ENCODE data around the gene IL1RL1. TPM values are rescaled to one million over a fixed set of nuclear protein-coding genes. Genes with fewer than 3 reads are reported as not detected.
A peak's percentile ranks its signal among the peaks of the same experiment; 100 is the strongest.

Gene IL1RL1
- total RNA-seq, 1 donor = under 0.01 TPM

DNA sequence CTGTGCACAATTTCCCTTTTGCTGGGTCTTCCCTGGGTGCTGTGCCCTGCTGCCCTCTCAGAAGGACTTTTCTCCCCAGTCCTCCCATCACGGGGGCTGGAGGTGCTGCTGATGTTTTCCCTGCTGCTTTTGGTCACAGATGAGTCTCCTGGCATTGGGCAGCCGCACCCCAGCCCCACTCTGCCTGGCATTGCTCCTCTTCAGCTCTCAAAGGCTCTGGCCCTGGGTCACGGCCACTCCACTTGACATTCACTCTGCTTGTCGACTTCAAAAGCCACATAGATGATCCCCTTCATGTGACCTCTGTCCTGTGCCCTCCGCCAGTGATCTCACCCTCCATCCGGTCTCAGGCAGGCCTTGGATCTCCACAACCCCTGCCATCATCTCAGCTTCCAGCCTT, 43.6 kb upstream of the IL1RL1 start:
- Histone ChIP-seq H3K4me3 (ENCODE audit: insufficient read depth, low read length) (no peak overlapping the region), H3K4me1 (ENCODE audit: insufficient read depth, low read length) (peaks cover 13% of the 10 kb centered on the region), H3K27ac (ENCODE audit: low read depth, low read length) (no peak overlapping the region), H3K4me2 (ENCODE audit: insufficient read depth, low read length) (no peak overlapping the region), H3K9me3 (ENCODE audit: low read depth, low read length) (no peaks in the 10 kb centered on the region), H3K79me2 (ENCODE audit: insufficient read depth, low read length) (no peaks in the 10 kb centered on the region), H3K36me3 (ENCODE audit: insufficient read depth, low read length) (no peaks in the 10 kb centered on the region), H2AFZ (ENCODE audit: low read length) (no peak overlapping the region), H3K27me3 (ENCODE audit: insufficient read depth, low read length) (peaks cover 26% of the 10 kb centered on the region), H4K20me1 (ENCODE audit: insufficient read depth, low read length) (no peaks in the 10 kb centered on the region)
- TF ChIP-seq, protein P1, sequence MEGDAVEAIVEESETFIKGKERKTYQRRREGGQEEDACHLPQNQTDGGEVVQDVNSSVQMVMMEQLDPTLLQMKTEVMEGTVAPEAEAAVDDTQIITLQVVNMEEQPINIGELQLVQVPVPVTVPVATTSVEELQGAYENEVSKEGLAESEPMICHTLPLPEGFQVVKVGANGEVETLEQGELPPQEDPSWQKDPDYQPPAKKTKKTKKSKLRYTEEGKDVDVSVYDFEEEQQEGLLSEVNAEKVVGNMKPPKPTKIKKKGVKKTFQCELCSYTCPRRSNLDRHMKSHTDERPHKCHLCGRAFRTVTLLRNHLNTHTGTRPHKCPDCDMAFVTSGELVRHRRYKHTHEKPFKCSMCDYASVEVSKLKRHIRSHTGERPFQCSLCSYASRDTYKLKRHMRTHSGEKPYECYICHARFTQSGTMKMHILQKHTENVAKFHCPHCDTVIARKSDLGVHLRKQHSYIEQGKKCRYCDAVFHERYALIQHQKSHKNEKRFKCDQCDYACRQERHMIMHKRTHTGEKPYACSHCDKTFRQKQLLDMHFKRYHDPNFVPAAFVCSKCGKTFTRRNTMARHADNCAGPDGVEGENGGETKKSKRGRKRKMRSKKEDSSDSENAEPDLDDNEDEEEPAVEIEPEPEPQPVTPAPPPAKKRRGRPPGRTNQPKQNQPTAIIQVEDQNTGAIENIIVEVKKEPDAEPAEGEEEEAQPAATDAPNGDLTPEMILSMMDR (IDR thresholded peaks at IDR 0.05; ENCODE audit: extremely low read depth, low read depth, low read length) = no peak
- no peak for DNase-seq (ENCODE audit: insufficient read length, low spot score, missing footprints)

DNA sequence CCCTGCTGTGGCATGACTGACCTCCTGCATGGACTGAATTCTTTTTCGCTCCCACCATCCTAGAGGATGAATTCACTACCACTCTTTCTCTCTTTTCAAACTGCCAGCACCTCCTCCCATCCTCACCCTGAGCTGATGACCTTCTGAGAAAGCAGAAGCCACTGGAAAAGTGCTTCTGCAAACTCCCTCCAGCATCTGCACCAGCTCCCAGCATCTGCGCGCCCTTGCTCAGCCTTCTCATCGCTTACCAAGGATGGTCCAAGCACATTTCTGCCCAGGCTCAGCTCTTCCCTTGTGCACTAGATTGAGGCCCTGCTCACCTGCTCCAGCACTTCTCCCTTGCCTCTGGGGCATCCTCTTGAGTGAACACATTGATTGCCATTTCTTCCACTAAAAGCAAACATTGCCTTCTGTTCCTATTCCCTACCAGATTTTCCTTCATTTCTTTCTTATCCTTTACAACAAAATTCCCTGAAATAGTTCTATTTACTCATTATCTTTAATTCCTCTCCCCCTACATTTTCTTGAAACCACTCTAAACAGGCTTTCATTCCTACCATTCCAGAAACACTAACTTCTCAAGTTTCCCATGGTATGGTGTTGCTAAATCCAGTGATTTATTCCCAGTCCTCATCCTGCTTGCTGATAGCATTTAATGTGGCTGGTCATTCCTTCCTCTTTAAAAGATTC, 42.7 kb upstream of the IL1RL1 start:
- peaks cover 13% of the 10 kb centered on the region for H3K4me1 ChIP-seq (ENCODE audit: insufficient read depth, low read length)
- H3K27ac ChIP-seq (ENCODE audit: low read depth, low read length) = peak overlapping the region; percentile 46

DNA sequence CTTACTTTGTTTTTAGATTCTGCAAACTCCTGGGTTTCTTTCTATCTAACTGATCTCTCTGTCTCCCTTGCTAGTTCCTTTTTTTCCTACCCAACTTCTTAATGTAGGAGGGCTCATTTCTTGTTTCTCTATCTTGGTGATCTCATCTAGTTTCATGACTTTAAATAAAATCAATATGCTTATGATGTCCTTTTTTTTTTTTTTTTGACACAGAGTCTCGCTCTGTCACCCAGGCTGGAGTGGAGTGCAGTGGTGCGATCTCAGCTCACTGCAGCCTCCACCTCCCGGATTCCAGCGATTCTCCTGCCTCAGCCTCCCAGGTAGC, 42.2 kb upstream of the IL1RL1 start:
- H3K4me2 ChIP-seq (ENCODE audit: insufficient read depth, low read length) = peak overlapping the region; percentile 34
- H3K4me3 ChIP-seq (ENCODE audit: insufficient read depth, low read length) = no peak overlapping the region
- H2AFZ ChIP-seq (ENCODE audit: low read length) = no peak overlapping the region

More for the DNA sequence above, 42.7 kb upstream of the IL1RL1 start:
- Histone ChIP-seq H3K4me2 (ENCODE audit: insufficient read depth, low read length) (peak overlapping the region; percentile 34), H3K79me2 (ENCODE audit: insufficient read depth, low read length) (no peaks in the 10 kb centered on the region), H2AFZ (ENCODE audit: low read length) (no peak overlapping the region), H3K9me3 (ENCODE audit: low read depth, low read length) (no peaks in the 10 kb centered on the region), H3K27me3 (ENCODE audit: insufficient read depth, low read length) (peaks cover 34% of the 10 kb centered on the region), H3K4me3 (ENCODE audit: insufficient read depth, low read length) (no peak overlapping the region), H4K20me1 (ENCODE audit: insufficient read depth, low read length) (no peaks in the 10 kb centered on the region), H3K36me3 (ENCODE audit: insufficient read depth, low read length) (no peaks in the 10 kb centered on the region)
- DNase-seq (ENCODE audit: insufficient read length, low spot score, missing footprints) = peak; percentile 62
- TF ChIP-seq, protein P1 (IDR thresholded peaks at IDR 0.05; ENCODE audit: extremely low read depth, low read depth, low read length) = no peak

DNA sequence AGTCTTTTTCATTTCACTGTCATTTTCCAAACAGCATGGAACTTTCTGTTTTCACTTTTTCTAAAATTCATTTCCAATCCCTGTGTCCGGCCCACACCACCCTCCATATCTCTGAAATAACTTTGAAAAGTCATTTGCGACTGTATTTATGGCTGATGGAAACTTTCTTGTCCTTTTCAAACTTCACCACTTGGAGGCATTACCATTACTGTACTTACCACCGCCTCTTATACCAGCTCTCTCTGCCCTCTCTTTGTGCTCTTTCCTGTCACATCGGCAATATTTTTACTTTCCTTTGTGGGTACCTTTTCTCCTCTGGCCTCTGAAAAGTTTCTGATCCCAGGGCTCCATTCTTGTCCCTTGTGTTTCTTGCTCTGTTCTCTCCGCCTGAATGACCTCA, 39.5 kb upstream of the IL1RL1 start:
- Histone ChIP-seq H3K4me3 (ENCODE audit: insufficient read depth, low read length) (no peak overlapping the region), H3K36me3 (ENCODE audit: insufficient read depth, low read length) (no peaks in the 10 kb centered on the region), H3K4me2 (ENCODE audit: insufficient read depth, low read length) (no peak overlapping the region), H3K79me2 (ENCODE audit: insufficient read depth, low read length) (no peaks in the 10 kb centered on the region), H3K4me1 (ENCODE audit: insufficient read depth, low read length) (peaks cover 10% of the 10 kb centered on the region), H4K20me1 (ENCODE audit: insufficient read depth, low read length) (no peaks in the 10 kb centered on the region), H3K27me3 (ENCODE audit: insufficient read depth, low read length) (peaks cover 38% of the 10 kb centered on the region), H3K27ac (ENCODE audit: low read depth, low read length) (no peak overlapping the region), H2AFZ (ENCODE audit: low read length) (no peak overlapping the region), H3K9me3 (ENCODE audit: low read depth, low read length) (no peaks in the 10 kb centered on the region)
- TF ChIP-seq, protein P1 (IDR thresholded peaks at IDR 0.05; ENCODE audit: extremely low read depth, low read depth, low read length) = no peak
- DNase-seq (ENCODE audit: insufficient read length, low spot score, missing footprints) = no peak

More for the DNA sequence above, 42.2 kb upstream of the IL1RL1 start:
- Histone ChIP-seq H4K20me1 (ENCODE audit: insufficient read depth, low read length) (no peaks in the 10 kb centered on the region), H3K27me3 (ENCODE audit: insufficient read depth, low read length) (peaks cover 35% of the 10 kb centered on the region), H3K36me3 (ENCODE audit: insufficient read depth, low read length) (no peaks in the 10 kb centered on the region), H3K9me3 (ENCODE audit: low read depth, low read length) (no peaks in the 10 kb centered on the region), H3K79me2 (ENCODE audit: insufficient read depth, low read length) (no peaks in the 10 kb centered on the region), H3K27ac (ENCODE audit: low read depth, low read length) (peak overlapping the region; percentile 46), H3K4me1 (ENCODE audit: insufficient read depth, low read length) (peaks cover 13% of the 10 kb centered on the region)
- DNase-seq (ENCODE audit: insufficient read length, low spot score, missing footprints) = no peak
- TF ChIP-seq, protein P1 (IDR thresholded peaks at IDR 0.05; ENCODE audit: extremely low read depth, low read depth, low read length) = no peak

All from osteoblast (primary cell).